GM21390 (cell line): ENCODE data around the gene MACROD2.
A peak's percentile ranks its signal among the peaks of the same experiment; 100 is the strongest.

Source experiments
- ATAC-seq: cut with Tn5 transposase; IDR thresholded peaks from one replicate; pipeline ENCODE4 v1.9.1; 2021; ENCODE audit not compliant: unreplicated experiment

The MACROD2 gene

DNA sequence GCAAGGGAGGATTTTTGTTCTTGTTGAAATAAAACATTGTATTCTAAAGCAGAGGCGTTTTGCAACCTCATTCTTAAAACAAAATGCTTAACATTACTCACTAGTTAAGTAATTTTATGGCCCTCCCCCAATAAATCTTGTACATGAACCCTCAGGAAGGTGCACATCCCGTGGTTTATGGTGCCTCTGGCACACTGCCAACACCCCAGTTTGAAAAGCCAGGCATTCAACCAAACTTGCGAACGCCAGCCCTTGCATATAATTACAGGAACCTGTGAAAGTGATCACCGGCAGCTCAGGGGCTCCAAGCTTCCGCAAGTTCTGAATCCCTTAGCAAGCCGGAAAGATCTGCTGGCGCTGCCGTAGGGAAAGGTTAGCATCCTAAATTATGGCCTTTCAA lies 1451.1 kb downstream of the MACROD2 start:
- ATAC-seq, result no peak

DNA sequence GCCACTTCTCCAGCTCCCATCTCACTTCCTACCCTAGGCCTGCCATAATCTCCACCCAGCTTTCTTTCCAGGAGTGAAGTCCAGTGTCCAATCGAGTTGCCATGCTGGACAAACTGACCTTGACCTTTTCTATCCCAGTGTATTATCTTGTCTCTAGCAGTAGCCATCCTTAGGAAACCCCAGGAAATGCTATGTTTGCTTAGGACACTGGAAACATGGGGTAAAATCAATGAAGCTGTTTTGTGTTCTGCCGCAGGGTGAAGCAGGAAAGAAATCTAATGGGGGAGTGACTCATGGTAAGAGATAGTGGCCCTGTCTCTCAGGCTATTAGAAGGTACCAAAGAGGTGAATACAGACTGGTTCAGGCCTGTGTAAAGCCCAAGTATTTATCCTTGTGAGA lies 1452.2 kb downstream of the MACROD2 start:
- no peak for ATAC-seq

DNA sequence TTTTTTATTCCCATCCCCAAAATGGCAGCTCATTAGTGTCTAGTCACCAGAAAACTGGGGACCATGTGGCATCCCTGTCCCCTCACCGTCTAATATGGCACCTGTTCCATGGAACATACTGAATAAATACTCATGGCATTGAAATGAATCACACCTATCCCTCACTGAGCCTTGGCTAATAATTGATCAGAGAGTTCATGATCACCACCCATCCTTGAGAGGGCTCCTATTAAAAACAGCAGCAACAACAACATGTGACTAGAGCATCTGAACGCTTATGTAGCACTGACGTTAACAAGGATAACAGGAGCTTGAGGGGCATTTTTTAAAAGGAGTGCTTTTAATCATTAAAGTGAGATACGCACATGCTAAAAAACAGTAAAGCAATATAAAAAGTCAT lies 1453.7 kb downstream of the MACROD2 start:
- no peak for ATAC-seq

DNA sequence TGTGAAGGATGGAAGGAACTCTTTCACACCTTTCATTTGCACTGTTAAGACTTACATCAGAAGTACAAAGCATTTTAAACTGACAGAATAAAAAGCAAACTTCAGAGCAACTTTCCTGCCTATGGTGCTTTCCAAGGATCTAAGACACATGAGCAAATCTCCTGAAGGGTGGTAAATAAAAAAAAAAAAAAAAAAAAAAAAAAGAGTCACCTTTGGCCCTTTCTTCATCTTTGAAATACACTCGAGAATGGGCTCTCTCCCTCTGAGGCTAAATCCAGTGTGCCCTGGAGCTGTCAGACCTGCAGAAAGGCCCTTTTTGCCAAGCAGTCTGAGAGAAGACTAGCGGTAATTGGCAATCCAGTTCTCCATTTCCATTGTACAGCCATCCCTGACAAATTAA lies 1455.9 kb downstream of the MACROD2 start:
- ATAC-seq, result no peak

DNA sequence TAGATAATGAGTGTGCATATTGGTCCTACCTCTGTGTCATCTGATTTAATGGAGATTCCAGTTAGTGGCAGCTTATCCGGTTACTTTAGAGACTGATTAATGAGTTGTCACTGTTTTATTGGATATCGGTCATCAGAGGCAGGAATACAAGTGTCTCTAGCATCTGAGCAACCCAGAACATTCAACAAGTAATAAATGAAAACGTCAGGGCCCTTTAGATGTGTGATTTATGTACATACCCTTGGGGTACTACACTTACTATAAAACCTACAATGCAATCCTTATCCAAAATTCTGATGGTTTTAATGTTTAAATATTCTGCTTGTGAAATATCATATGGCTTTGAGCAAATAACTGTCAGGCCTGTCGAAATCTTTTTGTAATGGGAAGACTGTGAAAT lies 1460.0 kb downstream of the MACROD2 start:
- ATAC-seq, result no peak

DNA sequence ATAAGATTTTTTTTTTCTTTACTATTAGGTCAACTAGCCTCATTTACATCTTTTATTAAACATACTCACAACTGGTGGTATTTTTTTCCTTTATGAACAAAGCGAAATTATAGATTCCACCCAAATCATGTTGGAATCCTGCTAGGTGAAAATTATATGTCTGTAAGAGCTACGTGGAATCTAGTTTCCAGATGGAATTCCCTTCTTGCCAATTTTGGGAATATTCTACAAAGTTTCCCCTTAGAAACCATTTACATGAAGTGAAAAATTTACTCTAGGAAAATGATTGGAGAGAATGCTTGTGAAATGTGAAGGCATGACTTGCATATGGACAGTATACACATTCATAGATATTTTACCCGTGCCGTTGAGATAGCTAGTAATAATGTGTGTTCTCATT lies 1466.6 kb downstream of the MACROD2 start:
- ATAC-seq, result no peak

DNA sequence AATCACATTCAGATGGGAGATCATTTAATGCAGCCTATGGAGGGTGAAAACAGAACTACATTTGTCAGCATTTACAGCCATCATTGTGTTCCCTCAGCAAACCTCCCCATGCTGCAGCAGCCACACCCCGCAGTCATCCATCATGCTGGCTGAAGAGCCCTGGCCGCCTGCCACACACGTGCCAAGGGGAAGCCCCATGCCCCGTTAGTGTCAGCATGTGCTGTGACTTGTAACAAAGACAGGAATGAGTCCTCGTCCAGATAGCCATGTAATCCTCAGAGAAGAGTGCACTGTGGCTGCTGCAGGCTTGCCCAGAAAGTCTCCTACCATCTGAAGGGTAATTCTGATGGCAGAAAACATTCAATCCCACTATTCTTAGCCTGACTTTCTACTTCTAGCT lies 1480.2 kb downstream of the MACROD2 start:
- ATAC-seq, result peak; percentile 76

DNA sequence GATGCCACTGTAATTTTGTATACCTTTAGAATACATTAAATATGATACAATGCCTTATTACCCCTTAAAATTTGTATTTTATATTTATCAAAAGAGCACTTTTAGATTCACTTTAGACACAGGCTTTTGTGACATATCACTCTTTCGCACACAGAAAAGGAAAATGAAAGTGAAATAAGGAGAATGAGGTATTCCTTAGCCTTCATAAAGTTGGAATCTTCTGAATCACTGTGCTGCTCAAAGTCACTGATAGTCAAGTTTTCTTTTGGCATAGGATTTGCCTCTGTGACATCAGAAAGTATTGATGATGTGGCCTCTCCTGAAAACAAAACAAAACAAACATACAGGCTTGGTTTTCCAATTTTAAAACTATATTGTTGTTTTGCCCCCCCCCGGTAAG lies 1480.9 kb downstream of the MACROD2 start:
- ATAC-seq, result no peak

DNA sequence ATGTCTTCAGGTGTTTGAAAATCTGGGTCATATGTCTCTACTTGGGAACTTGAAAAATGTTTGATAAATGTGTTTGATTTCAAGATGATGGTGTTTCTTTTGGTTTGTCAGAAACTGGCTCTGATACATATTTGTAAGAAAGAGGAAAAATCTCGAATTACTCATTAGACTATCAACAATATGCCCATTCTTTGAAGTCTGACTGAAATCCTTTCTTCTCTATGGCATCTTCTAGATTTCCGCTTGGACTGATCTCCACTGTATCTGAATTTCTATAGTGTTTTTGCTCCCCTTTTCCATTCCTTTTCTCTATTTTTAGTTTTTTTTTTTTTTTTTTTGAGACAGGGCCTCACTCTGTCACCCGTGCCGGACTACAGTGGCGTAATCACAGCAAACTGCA lies 1481.5 kb downstream of the MACROD2 start:
- no peak for ATAC-seq

DNA sequence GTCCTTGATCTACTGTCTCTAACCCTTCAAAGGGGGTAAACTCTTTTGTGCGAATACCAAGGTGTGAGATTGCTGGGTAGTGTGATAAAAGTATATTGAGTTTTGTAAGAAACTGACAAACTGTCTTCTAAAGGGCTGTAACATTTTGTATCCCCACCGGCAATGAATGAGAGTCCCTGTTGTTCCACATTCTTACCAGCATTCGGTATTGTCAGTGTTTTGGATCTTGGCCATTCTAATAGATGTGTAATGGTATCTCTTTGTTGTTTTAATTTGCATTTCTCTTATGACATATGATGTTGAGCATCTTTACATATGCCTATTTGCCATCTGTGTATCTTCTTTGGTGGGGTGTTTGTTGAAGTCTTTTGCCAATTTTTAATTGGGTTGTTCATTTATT lies 1487.2 kb downstream of the MACROD2 start:
- no peak for ATAC-seq

DNA sequence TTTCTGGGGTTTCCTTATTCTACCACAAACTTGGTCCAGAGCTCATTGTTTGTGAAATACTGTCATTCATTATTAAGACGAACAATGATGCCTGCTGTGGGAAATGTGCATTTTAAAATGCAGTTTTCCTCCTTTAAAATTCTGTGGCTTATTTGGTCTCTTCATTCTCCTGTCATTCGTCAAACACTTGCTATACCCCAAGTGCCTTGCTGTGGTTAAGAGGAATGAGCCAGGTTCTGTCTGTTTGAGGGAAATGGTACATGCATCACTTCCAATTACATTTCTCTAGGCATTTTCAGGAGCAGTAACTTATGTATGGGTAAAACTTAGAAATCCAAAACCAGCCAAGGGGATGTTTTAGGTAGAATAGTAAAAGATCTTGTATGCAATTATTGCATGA lies 1490.2 kb downstream of the MACROD2 start:
- ATAC-seq, result no peak

DNA sequence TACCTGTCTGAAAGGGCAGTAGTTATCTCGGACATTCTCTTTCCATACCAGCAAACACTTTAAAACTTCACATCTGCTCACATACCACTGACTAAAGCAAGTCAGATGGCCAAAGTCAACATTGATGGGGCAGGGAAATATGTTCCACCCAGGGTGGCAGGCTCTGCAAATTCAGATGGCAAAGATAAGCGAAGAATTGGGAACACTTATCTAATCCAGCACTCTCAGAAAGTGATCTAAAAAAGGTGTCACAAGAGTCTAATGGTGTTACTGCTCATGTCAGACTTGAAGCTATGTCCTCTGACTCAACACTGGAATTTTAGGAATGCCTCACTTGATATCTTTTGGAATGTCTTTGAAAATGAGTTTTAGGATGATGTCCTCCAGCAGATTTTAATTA lies 1491.7 kb downstream of the MACROD2 start:
- ATAC-seq, result no peak

DNA sequence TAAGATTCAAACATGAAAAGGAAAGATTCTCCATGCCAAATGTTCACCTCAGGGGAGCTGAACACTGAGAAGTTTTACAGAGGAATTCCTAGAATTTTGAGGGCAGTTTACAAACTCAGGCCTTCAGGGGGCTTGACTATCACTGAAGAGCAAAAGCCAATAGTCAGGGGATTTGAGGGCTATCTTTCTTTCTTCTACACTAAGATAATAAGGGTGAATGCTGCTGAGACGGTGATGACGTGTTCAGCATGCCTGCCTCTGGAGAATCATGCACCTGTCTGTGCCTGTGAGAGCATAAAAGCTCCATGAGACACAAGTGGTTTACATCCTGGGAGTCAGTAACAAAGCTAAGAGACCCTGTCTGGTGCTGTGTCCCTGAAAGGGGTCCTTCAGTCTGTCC lies 1492.4 kb downstream of the MACROD2 start:
- ATAC-seq, result no peak

DNA sequence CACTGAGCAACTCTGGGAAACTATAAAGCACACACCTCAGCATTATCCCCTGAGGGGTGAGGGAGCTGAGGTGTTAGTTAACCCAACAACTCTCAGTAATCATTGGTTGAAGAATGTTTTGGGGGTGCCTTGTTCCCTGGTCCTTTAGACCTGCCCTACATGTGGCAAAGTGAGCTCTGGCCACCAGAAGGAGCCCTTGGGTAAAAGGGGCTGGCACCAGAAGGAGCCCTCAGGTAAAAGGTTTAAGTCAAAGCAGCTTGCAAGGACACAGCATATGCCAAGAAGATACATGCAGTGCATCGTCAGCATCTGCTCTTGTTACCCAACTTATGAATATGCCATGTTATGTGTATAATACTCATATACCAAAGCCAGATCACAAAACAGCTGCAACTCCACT lies 1496.3 kb downstream of the MACROD2 start:
- ATAC-seq, result no peak

DNA sequence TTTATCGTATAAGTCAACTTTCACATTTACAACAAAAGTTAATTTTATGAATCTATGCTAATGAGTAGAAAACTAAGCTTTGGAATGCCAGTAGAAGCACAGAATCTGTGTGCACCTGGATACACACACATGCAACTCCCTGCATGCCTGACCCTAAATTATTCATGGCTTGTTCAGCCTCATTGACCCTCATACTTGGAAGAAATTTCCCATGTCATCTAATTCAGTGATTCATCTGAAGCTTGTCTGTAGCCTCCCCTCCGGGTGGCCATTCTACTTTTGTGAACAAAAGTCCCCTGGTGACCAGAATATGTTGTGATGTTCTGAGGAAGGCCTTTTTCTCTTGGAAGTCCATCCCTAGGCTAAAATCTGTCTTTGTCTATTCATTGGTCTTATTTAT lies 1499.5 kb downstream of the MACROD2 start:
- ATAC-seq, result no peak

DNA sequence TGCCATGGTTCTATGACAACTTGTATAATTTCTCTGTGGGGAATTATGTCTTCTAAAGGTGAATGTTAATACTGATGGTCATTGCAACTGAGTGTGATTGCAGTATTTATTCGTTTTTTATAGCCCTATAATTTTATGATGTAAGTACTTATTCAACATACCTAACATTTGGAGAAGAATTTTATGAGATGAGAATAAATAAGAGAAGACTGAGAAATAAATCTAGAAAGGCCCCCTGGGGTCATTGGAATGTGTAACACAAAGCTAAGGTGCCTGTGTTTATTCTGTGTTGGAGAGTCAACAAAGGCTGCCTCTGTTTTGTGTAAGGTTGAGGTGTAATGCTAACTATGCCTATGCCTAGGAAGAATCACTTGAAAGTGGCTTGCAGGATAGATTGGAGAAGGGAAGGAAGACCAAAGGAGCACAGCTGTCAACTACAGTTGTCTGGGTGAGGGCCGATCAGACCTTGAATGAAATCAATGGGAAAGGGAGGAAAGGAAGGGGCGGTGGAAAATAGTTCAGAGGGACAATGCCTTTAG lies 1501.3 kb downstream of the MACROD2 start:
- no peak for ATAC-seq

DNA sequence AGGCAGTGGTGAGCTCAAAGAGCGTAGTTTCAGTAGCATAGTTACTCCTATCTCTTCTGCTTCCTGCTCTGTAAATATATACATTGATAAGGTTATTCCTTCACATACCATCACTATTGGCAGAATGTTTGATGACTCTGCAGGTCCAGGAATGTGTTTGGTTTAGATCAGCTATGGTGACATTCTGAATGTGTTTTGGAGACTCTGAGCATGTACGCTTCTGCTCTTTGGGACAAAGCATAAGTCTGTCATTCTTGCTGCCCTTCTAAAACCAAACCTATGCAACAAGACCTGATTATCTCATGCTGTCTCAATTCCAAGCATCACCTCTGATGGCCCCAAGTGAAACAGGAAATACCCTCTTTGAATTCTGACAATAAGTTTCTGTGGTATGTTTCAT lies 1503.6 kb downstream of the MACROD2 start:
- ATAC-seq, result no peak

DNA sequence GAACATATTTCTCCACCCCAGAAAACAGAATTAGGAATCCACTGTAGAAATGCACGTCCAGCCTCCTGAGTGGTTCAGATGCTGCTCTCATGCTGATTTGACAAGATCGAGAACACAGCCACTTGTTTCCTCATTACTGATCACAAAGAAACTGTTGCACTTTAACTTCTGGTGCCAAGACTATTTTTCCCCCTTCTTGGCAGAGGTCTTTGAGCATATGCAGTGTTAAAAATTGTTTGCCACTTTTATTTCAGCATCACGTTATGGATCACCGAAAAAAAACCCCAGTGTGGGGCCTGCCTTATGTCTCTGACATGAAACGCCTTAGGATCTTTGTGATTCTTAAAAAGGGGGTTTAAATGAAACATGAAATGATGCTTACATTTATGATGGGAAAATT lies 1511.0 kb downstream of the MACROD2 start:
- ATAC-seq, result no peak

DNA sequence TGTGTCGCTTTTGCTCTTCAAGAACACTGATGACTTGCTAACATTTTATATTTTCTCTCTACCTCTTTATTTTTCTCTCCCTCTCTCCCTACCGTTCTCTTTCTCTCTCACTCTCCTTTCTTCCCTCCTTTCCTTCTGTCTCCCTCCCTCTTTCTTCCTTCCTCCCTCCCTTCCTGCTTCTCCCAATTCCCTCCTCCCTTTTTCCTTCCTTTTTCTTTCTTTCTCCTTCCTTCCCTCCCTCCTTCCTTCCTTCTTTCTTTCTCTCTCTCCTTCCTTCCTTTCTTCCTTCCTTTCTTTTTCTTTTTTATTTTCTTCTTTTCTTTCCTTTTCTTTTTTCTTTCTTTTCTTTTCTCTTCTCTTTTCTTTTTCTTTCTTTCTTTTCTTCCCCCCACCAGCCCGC lies 1511.8 kb downstream of the MACROD2 start:
- no peak for ATAC-seq

DNA sequence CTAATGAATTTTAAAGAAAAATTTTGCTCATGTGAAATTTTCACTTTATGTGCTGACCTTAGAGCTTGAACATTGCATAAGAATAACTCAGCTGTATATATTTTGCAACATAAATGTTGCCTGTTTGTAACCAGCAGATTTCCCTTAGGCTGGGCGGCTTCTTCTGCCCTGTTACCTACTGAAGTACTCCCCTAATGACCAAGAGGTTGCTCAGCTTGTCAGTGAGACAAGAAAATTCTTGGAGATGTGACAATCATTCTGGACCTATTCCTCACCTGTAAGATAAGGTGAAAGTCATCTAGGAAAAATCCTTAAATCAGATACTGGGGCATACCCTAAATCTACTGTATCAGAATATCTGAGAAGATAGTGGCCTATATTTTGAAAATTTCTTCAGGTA lies 1516.2 kb downstream of the MACROD2 start:
- ATAC-seq, result no peak

DNA sequence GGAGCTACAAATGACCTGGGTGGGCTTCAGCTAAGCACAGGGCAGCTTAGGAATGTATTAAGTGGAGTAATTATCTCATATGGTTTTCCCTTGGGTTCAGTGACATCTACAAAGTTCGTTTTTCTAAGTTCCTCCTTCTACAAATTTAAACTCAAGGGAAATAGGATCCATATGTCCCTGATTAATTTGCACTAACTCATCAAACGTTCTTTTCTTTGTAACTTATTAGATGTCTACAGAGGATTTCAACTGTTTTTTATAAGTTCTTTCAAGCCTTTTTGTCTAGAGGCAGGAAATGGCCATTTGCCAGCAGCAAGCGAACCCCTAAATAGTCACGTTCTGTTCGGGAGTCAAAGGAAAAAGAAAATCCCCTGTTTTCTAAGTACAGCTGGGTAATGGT lies 1517.6 kb downstream of the MACROD2 start:
- ATAC-seq, result no peak

DNA sequence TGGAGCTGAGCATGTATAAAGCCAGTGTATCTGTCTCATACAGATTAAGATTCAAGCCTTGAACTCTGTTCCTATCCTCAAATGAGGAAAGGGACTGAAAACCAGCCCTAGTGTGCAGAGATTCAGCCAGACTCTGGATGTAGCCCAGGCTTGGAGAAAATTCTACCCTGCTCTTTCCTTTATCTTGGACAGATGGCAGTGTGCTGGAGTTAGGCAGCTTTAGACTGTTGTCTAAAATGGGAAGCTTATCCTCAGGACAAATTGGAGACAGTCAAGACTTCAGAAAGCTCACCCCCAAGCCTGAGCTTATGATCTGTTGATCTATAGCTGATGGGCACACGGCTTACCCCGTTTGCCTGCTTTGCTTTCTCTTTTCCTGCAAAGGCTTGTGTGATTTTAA lies 1520.4 kb downstream of the MACROD2 start:
- no peak for ATAC-seq

DNA sequence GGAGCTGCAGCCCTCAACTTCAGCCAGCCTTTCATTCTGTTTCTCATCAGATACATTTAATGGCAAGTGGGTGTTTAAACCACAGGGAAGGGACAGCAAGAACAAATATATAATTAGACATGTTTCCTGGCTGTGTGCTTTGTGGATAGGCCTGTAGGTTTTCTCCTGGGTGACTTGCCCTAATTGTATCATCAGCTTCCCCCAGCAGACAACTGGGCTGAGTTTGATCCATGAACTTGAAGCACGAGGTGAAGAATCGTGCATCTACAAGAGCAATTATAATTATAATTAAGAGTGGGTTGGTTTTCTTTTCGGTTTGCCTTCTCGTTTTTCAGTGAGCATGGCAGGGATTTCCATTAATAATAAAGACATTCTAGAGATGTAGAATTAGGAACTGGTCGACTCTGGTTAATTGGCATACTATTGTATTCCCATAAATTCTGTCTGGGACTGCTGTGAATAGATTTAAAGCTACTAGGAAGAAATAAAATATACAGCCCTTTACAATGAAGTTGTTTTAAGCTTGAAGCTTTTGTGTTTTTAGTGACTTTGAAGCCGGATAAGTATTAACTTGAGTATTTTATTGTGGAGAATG lies 1525.7 kb downstream of the MACROD2 start:
- ATAC-seq, result no peak

DNA sequence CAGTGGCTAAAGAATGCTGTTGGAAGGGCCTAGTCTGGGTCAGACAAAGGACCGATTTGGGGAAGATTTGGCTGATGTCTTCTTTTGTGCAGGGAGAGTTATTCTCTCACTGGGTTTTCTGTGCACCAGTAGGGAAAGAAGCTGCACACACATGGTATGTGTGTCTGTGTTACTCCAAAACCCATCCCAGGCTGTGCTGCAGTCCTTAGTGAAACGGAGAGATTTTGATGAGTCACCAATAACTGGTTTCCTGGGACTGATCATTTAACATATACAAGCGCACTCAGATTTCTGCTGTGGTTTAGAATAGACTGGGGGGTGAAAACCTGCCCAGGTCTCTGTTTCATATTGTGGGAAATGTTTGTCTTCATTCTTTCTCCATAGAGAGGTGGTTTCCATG lies 1528.1 kb downstream of the MACROD2 start:
- no peak for ATAC-seq
